GM21515 (cell line): ENCODE results near the gene NXPH1.

Experiments
- ATAC-seq: cut with Tn5 transposase; IDR thresholded peaks from one replicate; pipeline ENCODE4 v1.9.1; 2021; ENCODE audit not compliant: unreplicated experiment

Gene NXPH1

DNA sequence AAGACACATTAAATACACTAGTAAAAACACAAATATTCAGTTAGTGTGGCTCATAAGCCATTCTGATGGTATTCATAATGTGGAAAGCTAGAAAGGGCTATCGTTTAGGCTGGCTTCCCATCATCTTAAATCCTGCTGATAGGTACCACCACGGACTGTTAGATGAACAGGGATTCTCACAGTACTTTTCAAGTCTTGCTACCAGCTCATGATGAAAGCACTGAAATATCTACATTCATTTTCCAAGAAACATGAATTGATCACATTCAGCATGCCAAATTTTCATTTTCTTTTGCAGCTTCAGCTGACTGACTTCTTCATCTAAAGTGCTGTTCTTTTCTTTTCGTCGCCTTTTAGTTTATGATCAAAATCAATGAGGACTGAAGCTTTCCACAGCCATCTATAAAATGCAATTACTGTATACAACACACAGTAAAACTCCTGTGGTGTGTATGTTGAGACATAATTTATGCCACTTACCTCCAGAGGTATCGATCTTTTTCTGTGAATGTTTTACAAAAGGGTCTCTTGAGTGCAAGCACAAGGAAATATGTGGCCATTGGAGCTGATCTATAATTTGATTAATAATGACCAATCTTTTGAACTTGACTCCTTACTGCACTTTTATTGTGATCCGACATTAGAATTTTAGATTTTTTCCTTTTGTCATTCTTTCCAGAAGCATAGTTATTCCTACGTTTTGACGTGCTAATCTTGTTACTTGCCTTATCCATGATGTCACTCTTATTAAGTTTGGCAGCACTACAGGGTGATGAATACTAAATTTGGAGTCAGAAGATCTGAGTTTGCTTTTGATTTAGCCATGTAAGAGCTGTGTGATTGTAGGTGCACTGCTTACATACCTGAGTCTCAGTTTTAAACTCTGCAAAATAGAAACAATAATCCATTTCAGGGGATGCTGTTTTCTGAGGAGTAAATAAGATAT, 58.4 kb downstream of the NXPH1 start:
- no peak for ATAC-seq

DNA sequence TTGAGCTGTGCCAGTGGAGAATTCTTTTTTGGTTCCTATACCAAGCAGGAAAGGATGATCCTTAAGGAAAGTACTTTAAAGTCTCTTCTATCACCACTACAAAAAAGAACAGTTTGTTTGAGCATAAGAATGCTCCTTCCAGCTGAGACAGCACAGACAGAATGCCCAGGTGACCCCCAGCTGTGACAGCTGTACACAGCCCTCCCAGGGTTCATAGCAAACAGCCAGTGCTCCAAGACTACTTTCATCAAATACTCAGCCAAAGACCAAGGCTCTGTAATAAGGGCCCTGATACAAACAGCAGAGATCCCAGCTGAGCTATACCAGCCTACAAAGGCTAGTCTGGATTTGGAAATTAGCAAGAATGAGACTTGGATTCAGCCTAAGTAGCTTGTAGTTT, 65.7 kb downstream of the NXPH1 start:
- no peak for ATAC-seq

GRCh38 chr7:8500286-8500685, 66.9 kb downstream of the NXPH1 start:
- ATAC-seq: no peak

DNA sequence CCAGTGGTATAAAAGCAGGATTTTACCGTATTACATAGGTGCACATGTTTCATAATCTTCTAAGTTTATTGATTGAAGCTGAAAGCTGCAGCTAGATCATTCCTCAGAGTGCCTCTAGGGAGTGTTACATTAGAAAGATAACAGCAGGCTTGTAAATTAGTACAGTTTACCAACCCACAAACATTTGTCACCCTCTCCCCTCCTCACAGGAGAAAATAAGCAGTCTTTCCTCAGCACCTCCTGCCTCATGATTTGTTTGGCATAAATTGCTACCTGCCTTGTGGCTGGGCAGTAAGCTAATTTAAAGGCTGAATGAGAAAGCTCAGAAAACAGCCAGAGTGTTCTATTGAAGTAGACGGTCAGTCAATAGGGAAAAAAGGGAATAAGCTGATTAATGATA, 74.2 kb downstream of the NXPH1 start:
- ATAC-seq: no peak

- ATAC-seq: no peak
These were observed 76.2 kb downstream of the NXPH1 start for GRCh38 chr7:8509621-8510020.

DNA sequence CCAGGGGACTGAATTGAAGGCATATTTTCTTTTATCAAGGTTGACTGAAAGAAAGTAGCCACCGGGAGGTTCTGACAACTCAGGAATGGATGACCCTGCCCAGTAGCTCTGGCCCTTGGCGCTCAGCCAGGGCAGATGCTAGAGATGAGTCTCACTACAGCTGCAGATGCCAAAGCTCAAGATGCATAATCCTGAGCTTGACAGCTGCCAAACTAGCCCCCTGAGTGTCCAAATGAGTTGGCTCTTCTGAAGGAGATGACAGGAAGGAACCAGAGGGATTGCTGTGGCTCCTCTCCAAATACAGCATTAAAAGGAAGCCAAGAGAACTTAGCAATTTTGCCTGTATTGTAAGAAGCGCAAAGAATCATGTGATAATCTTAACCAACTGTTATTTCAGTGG, 78.4 kb downstream of the NXPH1 start:
- ATAC-seq: no peak

GRCh38 chr7:8514781-8515519, 81.5 kb downstream of the NXPH1 start:
- ATAC-seq: no peak

GRCh38 chr7:8515640-8516185, 82.3 kb downstream of the NXPH1 start:
- ATAC-seq: no peak

GRCh38 chr7:8516976-8517375, 83.6 kb downstream of the NXPH1 start:
- ATAC-seq: no peak

- ATAC-seq: no peak
These were observed 94.9 kb downstream of the NXPH1 start for GRCh38 chr7:8528311-8528710.

DNA sequence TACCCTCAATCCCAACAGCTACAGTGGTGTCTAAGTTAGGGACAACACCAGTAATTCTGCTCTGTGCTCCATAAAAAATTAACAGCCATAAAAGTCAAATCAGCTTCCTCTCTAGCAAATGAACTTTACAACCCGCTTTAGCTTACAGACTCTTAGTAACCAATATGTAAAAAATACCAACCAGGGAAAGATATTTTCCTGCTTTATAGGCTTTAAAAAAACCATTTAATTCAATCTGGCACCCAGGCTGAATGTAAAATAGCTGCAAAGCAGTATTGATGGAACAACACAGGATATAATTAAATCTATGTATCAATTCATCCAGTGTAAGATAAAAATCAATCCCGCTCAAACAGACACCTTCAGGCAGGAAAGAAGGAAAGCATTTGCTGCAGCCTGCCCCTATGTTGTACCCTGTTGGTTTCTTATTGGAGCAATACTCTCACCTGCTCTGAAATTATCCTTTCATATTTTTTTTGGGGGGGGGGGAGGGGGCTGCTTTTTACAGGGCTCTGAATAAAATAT, 98.6 kb downstream of the NXPH1 start:
- no peak for ATAC-seq

- ATAC-seq: peak; percentile 66
These were observed 103.0 kb downstream of the NXPH1 start for GRCh38 chr7:8536431-8536830.

GRCh38 chr7:8549046-8549445, 115.6 kb downstream of the NXPH1 start:
- no peak for ATAC-seq

GRCh38 chr7:8560501-8560900, 127.1 kb downstream of the NXPH1 start:
- ATAC-seq: no peak

DNA sequence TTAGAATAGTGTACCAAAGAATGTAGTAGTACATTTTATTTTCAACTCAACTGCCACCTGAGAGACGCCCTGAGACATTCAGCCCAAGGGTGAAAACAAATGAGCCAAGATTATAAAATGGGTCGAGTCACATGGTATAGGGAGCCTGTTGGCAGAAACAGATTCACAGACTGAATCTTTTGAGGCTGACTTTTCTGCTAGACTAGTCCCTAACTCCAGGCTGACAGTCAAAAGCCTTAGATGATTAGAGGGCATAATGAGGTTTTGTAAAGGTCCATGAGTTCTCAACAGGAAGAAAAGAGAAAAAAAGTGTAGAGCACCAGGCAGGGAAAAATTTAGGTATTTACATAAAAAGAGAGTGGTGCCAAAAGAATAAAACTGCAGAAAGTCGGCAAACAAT, 128.0 kb downstream of the NXPH1 start:
- no peak for ATAC-seq

DNA sequence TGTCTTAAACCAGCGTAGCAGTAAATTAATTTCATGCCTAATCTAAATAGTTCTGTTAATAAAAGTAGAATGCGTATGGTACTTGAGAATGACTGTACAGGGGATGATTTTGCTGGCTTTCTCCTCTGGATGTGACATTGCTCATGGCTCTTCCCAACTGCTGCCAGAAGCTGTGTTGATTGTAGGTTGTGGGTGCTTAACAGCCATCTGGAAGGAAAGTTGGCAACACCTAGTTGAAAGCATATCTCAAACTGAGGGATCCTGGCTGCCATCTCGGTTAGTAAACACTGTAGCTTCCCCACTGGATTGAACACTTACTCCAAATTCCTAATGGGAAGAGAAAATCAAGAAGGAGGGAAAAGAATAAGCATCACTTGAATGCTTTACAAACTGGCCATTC, 130.9 kb downstream of the NXPH1 start:
- ATAC-seq: no peak

DNA sequence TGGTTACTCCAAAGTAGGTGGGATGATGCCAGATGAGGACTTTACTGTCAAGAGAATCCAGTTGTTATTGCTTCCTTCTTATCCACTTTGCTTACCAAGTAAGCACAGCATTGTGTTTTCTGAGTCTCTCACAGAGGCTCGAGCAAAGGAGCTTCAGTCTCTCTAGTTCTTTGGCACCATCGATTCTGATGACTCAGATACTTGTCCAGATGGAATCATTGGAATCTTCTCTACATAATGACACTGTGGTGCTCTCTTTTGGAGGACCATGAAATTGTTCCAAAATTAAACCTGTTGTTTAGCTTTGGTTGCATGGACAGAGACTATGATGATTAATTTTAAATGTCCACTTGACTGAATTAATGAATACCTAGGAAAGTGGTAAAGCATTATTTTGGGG, 132.6 kb downstream of the NXPH1 start:
- ATAC-seq: no peak

DNA sequence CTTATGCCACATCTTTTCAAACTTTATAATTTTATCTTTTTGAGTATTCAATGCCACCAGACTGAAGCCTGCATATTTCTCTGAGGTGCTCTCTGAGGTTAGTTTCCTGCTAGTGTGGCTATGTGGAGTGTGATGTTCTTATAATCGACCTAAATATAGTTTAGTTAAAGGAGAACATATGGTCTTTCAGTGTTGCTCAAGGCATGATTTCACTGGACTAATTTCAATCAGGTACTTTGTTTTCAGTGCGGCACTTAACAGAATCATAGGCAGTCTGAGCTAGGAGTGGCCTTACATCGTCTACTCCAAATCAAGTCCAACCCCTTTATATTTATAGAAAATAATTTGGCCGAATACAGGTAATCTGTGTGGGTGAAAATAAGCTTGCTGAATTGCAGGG, 134.2 kb downstream of the NXPH1 start:
- ATAC-seq: no peak

GRCh38 chr7:8579661-8580194, 146.3 kb downstream of the NXPH1 start:
- ATAC-seq: no peak

- ATAC-seq: no peak
These were observed 148.4 kb downstream of the NXPH1 start for GRCh38 chr7:8581842-8582241.

GRCh38 chr7:8582728-8583127, 149.3 kb downstream of the NXPH1 start:
- no peak for ATAC-seq
